ENCODE measurements around the gene FEM1A. TPM values are rescaled to one million over a fixed set of nuclear protein-coding genes. Genes with fewer than 3 reads are reported as not detected.
"Not testable (repeated sequence)": the region's sequence is repeated elsewhere in the genome, so short reads cannot be mapped to it uniquely, and the experiment has no call there.

Gene FEM1A
- total RNA-seq, 8 experiments from 2014 or later = 1.6 to 5.3 (median 2.9) TPM

GRCh38 chr19:4845975-4846374 is 54.4 kb downstream of the FEM1A start:
- WGBS, 10 experiments = 0 to 94% (median 30%) methylated on average over 1 to 6 of the region's 9 CpGs; no CpG with 5 or more reads in 6 of the 10 experiments
- H3K4me3 ChIP-seq; H3K4me1 ChIP-seq (replicated peaks in 1 of 2); ATAC-seq (replicated peaks in 6 of 8); H3K27ac ChIP-seq; in situ Hi-C loops (cut with MboI; ENCODE audit: low pct_unique_long_range_greater_than_20kb in 2 of 9, low sequenced_read_pairs in 9 of 9, unreplicated experiment in 9 of 9): not testable (repeated sequence)

GRCh38 chr19:4847190-4847973 is 55.8 kb downstream of the FEM1A start:
- 80 to 100% (median 93%) methylated on average over 1 to 11 of the region's 23 CpGs; no CpG with 5 or more reads in 7 of the 10 experiments for WGBS, 10 experiments
- no peaks in the 10 kb centered on the region for H3K4me1 ChIP-seq (replicated peaks in 1 of 2)
- H3K27ac ChIP-seq = no peak overlapping the region
- in situ Hi-C loops (cut with MboI; ENCODE audit: low pct_unique_long_range_greater_than_20kb in 2 of 9, low sequenced_read_pairs in 9 of 9, unreplicated experiment in 9 of 9) = no loop called here
- no peak for ATAC-seq (replicated peaks in 6 of 8)
- H3K4me3 ChIP-seq = no peak overlapping the region

- ATAC-seq (replicated peaks in 6 of 8) = no peak
- in situ Hi-C loops (cut with MboI; ENCODE audit: low pct_unique_long_range_greater_than_20kb in 2 of 9, low sequenced_read_pairs in 9 of 9, unreplicated experiment in 9 of 9) = no loop called here
- Histone ChIP-seq H3K4me3 (no peak overlapping the region), H3K27ac (no peak overlapping the region), H3K4me1 (replicated peaks in 1 of 2) (no peaks in the 10 kb centered on the region)
- 80 to 100% (median 100%) methylated on average over 1 to 7 of the region's 7 CpGs; no CpG with 5 or more reads in 3 of the 10 experiments for WGBS, 10 experiments
Measured at GRCh38 chr19:4849019-4849418, 57.5 kb downstream of the FEM1A start.

Other genes with a start within 250 kb of the FEM1A start
- 10 to 100 TPM in 4 of 8 experiments, 1 to 10 TPM in 3, under 1 TPM in 1; 0.56 to 35.1 (median 13.7) TPM for gene SEMA6B, start 232.1 kb upstream of the FEM1A start, total RNA-seq
- 1 to 10 TPM in 7 of 8 experiments, under 1 TPM in 1; 0.61 to 5.7 (median 2.6) TPM for gene TNFAIP8L1, start 152.2 kb upstream of the FEM1A start, total RNA-seq
- gene MYDGF, start 121.4 kb upstream of the FEM1A start, total RNA-seq = 100 to 1,000 TPM in 1 of 8 experiments, 10 to 100 TPM in 7; 46.4 to 111 (median 69.0) TPM
- gene DPP9, start 67.9 kb upstream of the FEM1A start, total RNA-seq = 10 to 100 TPM; 12.5 to 49.3 (median 21.2) TPM
- gene TICAM1, start 40.0 kb downstream of the FEM1A start, total RNA-seq = 1 to 10 TPM in 3 of 8 experiments, under 1 TPM in 5; 0.11 to 7.0 (median 0.72) TPM
- gene PLIN3, start 75.9 kb downstream of the FEM1A start, total RNA-seq = 100 to 1,000 TPM in 1 of 8 experiments, 10 to 100 TPM in 4, 1 to 10 TPM in 3; 6.9 to 154 (median 22.1) TPM
- under 1 TPM in 2 of 8 experiments, not detected in 6; 0.22 to 0.33 TPM for gene ARRDC5, start 111.2 kb downstream of the FEM1A start, total RNA-seq
- 10 to 100 TPM in 3 of 8 experiments, 1 to 10 TPM in 5; 1.4 to 62.9 (median 5.1) TPM for gene UHRF1, start 117.8 kb downstream of the FEM1A start, total RNA-seq
- 10 to 100 TPM; 15.7 to 48.0 (median 33.0) TPM for gene KDM4B, start 177.4 kb downstream of the FEM1A start, total RNA-seq